ENCODE results near the gene RFXANK. TPM values are rescaled to one million over a fixed set of nuclear protein-coding genes. Genes with fewer than 3 reads are reported as not detected.

Gene RFXANK
- total RNA-seq, 1 experiment from 2014 or later = 81.8 TPM

GRCh38 chr19:19214159-19214490 lies 22.1 kb downstream of the RFXANK start:
- WGBS (ENCODE audit: extremely low coverage, insufficient read length, low lambda C conversion rate) = no CpG with 5 or more reads among the region's 5 CpGs
- H3K4me2 ChIP-seq (ENCODE audit: insufficient read depth, insufficient read length, low read length) = no peak overlapping the region

More at GRCh38 chr19:19214159-19214490, 22.1 kb downstream of the RFXANK start:
- Histone ChIP-seq H3K79me2 (ENCODE audit: insufficient read depth, low read length) (no peaks in the 10 kb centered on the region), H3K23me2 (ENCODE audit: insufficient read length, low read depth, low read length, poor library complexity, severe bottlenecking) (peaks cover 11% of the 10 kb centered on the region), H3K56ac (ENCODE audit: insufficient read length, low read depth, low read length) (no peak overlapping the region), H4K20me1 (ENCODE audit: control insufficient read depth, insufficient read depth, insufficient read length) (no peaks in the 10 kb centered on the region), H3K27me3 (ENCODE audit: insufficient read depth, low read length) (peaks cover 35% of the 10 kb centered on the region), H4K8ac (replicated peaks; ENCODE audit: insufficient read length, low read depth, low read length) (no peak overlapping the region), H3K4me1 (ENCODE audit: insufficient read depth, low read length) (peaks cover 3% of the 10 kb centered on the region; the same call in 1 of the 2 replicates), H3K23ac (ENCODE audit: insufficient read length, low read depth, low read length) (no peak overlapping the region), H3T11ph (ENCODE audit: low read length) (no peak overlapping the region), H2BK20ac (ENCODE audit: low read depth, low read length, poor library complexity, severe bottlenecking) (no peak overlapping the region), H3K14ac (ENCODE audit: insufficient read depth, low read length) (no peak overlapping the region; the same call in 1 of the 2 replicates), H3K27ac (ENCODE audit: insufficient read length, low read depth, low read length) (no peak overlapping the region), H2BK5ac (ENCODE audit: insufficient read length, low read length) (no peak overlapping the region), H2BK12ac (ENCODE audit: insufficient read length, low read depth, low read length) (no peak overlapping the region), H2AK5ac (ENCODE audit: insufficient read length, low read length) (no peak overlapping the region), H2BK120ac (ENCODE audit: low read depth, low read length, poor library complexity, severe bottlenecking) (no peak overlapping the region), H4K5ac (ENCODE audit: insufficient read length, low read depth, low read length) (no peak overlapping the region), H2BK15ac (ENCODE audit: low read depth, low read length) (no peak overlapping the region), H3K4ac (ENCODE audit: low read depth, low read length) (no peak overlapping the region), H3K9ac (ENCODE audit: extremely low read depth, insufficient read length, low read length) (no peak overlapping the region), H3K18ac (ENCODE audit: insufficient read length, low read depth, low read length) (no peak overlapping the region), H3K9me3 (ENCODE audit: control insufficient read depth, low read depth, low read length) (no peaks in the 10 kb centered on the region), H3K79me1 (ENCODE audit: insufficient read depth, low read depth, low read length, poor library complexity, severe bottlenecking) (no peaks in the 10 kb centered on the region), H4K91ac (ENCODE audit: insufficient read length, low read depth, low read length) (no peak overlapping the region), H2AFZ (ENCODE audit: low read length) (no peak overlapping the region)
- Mint-ChIP-seq H3K27me3 (ENCODE audit: low read depth) (peaks cover 92% of the 10 kb centered on the region), H3K9me3 (peaks cover 0 to 4% of the 10 kb centered on the region in 2 experiments; a peak in 2 of 5 replicates), H3K4me1 (peaks cover 6 to 27% of the 10 kb centered on the region in 2 experiments), H3K27ac (no peak overlapping the region), H3K36me3 (ENCODE audit: insufficient read depth in 1 of 3, low read depth in 3 of 3) (no peaks in the 10 kb centered on the region), H3K4me3 (peak overlapping the region in 1 of 2 experiments; percentile 40; a peak in 3 of 5 replicates)
- TF ChIP-seq CTCF (conservative IDR thresholded peaks at IDR 0.05) = no peak
- no peak for DNase-seq
